COLO668 (cell line): ENCODE measurements around the gene ABHD10.

Source experiments
- DNase-seq: peaks from one replicate; lab custom pipeline; 2025; ENCODE audit not compliant: unreplicated experiment; lab: John Stamatoyannopoulos, UW

The ABHD10 gene

DNA sequence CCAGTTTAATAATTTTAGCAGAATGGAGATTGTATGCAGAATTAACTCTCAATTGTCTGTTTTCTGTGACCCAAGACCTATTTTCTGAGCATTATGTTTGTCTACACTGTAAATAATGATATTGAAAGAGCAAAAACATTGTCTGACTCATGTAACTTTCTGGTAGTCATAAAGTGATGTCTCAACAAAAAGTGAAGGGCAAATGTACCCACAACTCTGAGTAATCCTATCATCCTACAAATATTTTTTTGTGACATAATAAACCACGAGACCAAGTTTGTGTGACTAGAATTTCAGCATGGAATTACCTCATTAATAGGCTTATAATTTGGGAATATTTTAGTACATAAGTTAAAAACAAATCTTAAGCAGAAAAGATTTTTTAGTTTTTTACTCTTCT, 15.4 kb upstream of the ABHD10 start:
- DNase-seq = no peak

DNA sequence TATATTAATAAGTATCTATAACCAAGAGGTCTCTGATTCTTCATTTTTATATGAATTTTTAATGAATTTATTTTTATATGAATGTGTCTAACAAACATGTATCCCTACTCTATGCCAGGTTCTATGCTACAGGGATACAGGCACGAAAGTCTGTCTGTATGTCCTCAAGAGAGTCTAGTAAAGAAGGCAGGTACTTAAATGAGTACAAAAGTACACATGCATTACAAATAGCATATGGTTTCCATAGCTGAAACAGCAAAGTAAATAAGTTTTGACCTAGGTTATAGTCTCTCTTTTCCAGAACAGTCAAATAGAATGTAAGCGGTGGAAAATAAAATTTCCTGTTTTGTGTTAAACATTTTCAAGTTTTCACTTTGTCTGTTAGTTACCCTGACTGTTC, 13.3 kb upstream of the ABHD10 start:
- DNase-seq = no peak

DNA sequence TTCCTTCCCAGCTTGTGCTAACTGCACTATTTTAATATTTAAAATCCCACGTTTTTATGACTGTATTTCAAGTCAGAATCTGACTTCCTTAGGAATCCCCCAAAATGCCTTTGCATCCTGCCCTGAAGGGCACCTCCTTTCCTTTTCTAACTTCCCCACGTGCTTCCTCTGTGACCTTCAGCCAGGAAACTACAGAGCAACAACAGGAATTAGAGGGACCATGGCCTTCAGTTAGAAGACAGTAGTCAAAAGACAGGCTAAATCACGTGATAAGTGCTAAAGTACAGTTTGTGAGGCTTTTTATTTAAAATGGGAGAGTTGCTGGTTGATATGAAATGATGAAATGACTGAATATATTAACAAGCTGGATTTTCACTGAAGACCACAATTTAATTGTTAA, 11.8 kb upstream of the ABHD10 start:
- DNase-seq = no peak

DNA sequence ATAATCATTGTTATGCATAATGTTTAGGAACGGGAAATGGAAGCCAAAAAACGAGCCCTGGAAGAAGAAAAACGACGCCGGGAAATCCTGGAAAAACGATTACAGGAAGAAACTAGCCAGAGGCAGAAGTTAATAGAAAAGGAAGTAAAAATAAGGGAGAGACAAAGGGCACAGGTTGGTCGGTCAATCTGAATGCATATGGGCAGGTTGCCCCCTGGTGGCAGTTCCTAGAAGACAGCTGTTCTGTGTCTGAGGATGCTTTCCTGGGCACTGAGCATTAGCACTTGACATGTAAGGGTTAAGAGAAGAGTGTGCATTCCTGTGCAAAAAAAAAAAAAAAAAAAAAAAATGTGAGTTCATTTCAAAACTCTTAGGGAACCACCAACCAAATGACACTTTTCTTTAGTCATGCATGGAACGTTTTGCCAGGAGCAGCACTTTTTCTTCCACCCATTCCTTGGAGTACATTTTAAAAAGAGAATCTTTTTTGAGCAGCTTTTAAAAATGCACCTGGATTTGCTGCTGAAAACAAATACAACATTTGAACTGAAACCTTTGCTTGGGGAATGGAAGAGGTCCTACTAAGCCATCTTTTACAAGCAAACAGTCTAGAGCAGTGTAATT, 11.1 kb upstream of the ABHD10 start:
- DNase-seq = peak; percentile 73

DNA sequence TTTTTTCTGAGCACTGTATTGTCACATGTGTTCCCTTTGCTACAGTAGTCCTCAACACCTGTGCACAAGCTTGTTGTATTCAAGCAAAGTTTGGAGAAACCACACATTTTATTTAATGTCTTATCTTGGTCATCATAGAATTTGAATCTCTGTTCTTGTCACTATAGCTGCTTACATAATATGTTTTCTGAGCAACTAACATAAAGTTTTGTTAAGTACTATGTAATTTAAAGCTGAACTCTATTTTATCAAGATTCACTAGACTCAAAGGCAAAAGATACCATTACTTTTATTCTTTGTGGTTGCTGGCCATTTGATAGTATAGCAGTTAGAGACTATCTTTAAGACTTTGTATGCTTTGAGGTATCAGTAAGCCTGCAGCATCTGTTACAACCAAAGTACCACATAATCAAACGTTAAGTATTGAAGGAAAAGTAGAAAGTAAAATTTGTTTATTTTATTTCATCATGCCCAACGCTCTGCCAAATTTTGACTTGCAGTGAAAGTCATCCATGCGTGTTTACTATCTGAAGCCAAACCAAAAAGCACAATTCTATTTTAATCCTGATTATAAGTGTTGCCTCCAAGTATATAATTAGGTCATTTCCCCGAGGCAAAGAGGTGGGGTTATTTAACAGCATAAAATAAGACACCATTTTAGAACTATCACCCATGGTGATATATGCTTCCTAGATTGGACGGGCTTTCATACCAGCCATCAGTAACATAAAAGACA, 10.3 kb upstream of the ABHD10 start:
- no peak for DNase-seq

DNA sequence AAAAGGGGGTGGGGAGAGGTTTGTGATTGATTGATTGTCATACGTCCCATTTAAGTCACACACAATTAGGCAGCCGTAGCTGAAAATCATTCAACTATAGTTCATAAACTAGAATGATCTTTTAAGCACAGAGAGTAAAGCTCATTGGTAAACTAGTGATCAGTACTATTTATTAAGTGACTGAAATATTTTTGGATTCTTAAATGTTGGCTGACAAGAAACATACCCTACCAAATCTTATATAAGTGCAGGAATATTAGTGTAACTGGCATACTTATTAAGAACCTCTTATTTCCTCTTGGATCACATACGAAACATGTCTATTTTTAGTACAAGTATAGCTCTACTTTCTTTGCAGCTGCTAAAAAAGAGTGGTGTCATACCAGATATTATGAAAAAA, 8.4 kb upstream of the ABHD10 start:
- DNase-seq = no peak

DNA sequence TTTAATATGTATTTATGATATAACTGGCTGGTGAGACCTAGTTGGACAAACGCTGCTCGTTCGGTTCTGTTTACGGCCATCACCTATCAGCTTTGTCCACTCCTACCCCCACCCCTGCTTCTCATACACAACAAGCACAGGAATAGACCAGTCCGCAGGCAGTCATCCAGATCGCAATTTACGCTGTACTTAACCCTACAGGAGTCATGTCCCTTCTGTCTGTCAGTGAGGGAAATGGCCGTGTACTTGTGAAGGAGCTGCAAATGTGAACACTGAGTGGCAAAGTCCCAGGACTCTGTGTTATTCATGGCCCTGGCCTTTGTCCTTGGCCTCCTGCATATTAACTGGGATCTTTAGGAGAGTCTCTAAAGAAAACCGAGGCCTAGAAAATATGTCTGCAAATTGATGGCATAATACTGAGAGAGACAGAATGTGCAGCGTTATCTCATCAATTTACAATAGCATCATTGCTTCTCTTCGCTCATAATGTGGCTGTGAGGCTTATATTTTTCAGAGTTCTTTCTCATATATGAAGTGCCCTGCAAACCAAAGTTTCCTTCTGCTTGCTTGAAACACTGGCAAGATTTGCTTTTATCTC, 7.2 kb upstream of the ABHD10 start:
- no peak for DNase-seq

DNA sequence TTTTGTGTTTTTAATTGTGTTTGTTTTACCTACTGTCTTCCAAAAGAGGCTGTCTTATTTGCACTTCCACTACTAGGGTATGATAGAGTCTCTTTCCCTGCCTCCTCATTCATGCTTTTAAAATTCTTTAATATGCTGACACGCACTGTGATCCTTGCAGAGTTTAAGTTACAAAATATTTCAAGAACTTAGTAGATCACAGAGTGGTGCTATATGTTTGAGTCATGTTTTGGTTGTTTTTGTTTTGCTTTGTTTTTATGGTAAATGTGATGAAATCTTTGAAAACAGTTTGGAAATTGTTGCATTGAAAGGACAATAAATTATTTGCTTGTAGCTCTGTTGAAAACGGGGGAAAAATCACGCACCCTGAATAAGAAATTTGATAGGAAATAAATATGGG, 5.9 kb upstream of the ABHD10 start:
- no peak for DNase-seq

DNA sequence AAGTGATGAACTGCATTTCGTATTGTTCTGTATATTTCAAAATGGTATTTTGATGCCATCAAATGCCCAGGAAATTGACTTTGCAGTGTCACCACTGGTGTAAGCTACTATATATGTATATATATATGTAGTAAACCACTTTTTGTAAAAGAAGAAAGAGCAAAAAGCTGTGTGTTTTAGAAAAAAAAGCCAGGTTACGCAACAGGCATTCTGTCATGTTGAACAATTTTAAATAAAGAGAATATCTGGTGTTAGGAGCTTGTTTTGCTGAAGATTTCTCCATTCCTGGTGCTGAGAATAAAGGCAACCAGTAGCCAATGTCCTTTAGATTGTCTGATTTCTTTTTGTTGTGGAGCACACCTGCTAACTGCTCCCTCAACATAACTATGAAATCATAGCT, 3.7 kb upstream of the ABHD10 start:
- no peak for DNase-seq

DNA sequence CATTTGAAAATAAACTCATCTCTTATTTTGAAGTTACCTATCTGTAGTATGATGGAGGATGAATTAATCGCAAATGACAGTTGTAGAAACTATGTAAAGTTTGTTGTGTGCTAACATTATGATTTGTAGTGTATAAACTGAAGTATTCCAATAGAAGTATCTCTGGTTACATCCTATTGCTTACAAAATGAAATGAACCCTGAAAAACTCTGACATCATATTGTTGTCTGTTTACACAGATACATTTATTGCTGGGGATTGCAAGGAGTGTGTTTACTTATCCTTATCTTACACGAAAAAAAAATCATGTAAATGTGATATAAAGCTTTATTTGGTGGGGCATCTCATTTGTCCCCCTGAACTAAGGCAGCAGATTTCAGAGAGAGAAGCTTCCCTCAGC, 2.6 kb upstream of the ABHD10 start:
- no peak for DNase-seq

DNA sequence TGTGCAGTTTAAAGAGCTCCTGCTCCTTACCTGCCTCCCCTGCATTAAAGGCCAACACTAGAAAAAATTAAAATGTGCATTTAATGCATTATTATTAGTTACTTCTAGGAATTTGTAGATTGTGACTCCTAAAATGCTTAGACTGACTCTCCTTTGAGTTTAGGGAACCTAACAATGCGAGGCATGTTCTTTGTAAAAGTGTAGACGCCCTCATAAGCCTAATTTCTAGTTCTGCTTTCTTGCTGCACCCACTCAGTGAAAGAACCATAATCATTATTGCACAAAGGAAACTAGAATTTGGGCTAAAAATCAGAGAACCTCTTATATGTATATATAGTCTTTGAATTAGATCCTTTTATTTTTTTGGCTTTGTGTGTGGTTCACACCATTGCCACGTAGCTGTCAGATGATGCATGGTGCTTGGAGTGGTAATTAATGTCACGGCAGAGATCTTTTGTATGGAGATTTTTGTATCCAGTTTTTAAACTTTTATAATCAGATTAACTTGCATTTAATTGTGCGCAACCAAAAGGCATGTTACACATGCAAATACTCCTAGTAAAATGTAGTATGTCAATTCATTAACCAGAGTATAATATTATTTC, 710 bp downstream of the ABHD10 start:
- DNase-seq = no peak

DNA sequence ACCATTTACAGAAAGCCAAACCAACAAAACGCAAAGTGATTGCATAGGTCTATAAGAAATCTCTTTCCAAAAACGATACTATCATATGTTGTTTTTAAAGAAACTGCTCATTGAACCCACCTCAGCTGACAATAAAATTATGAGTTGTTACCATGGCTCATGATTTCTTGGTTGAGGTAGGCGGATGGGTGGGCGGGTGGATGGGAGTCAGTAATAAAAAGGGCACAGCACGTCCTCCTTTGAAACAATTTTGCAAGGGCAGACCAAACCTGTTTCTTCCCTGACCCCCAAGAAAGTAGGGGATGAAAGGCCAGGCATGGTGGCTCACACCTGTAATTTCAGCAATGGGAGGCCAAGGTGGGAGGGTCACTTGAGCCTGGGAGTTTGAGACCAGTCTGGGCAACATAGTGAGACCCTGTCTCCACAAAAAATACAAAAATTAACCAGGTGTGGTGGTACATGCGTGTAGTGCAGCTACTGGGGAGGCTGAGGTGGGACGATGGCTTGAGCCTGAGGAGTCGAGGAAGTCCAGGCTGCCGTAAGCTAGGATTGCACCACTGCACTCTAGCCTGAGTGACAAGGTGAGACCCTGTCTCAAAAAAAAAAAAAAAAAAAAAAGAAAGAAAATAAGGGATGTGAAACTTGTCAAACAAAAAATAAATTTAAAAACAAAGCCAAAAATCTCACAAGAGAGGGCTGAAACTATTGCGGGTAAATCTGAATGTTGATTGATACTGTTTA, 2.1 kb downstream of the ABHD10 start:
- no peak for DNase-seq

DNA sequence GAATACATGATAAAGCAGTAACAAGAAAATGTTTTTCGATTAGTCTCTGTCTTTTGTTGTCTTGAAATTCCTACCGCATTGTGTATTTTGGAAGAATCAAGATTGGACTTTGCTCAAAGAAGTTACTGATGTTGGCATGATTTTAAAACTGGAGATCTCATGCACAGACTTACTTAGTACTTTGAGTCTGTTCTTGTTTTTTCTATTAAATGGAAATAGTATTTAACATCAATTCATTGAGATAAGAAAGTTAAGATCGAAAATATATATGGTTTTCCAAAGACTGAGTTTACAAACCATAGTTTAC, 2.6 kb downstream of the ABHD10 start:
- DNase-seq = no peak

DNA sequence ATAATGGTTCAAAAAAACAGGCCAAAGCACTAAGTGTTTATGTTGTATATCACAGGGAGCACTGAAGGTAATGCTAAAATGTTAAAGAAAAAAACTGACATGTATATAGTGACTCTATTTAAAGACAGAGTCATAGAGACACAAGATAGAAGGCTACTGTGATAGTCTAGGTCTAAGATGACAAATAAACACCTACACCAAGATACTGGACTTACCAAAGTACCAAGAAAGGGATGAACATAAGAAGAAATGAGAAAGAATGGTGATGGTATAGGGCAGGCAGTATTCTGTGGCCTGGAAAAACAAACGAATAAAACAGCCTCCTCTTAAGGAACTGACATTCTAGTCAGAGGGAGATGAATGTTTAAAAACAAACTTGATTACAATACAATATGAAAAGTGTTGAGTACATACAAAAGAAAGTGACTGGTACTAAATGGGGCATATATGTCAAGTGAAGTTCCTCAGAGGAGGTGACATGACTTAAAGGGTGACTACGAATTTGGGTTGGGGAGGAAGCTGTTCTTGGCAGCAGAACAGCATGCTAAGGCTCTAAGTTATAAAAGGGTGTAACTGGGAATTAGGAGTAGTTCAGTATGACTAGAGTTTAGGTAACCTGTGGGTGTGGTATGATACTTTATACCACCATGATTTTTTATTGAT, 5.9 kb downstream of the ABHD10 start:
- no peak for DNase-seq

DNA sequence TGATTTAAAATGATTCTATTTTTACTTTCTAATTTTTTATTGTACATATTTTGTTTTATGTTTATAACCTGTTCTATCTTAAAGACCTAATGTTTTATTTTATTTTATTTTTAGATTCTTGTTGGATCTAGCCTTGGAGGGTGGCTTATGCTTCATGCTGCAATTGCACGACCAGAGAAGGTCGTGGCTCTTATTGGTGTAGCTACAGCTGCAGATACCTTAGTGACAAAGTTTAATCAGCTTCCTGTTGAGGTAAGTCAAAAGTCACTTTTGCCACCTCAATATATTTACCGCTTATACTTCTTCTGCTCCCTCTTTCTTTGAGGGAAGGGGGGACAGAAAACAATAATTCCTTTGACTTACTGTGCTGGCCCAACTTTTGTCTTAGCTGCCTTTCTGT, 8.0 kb downstream of the ABHD10 start:
- no peak for DNase-seq

DNA sequence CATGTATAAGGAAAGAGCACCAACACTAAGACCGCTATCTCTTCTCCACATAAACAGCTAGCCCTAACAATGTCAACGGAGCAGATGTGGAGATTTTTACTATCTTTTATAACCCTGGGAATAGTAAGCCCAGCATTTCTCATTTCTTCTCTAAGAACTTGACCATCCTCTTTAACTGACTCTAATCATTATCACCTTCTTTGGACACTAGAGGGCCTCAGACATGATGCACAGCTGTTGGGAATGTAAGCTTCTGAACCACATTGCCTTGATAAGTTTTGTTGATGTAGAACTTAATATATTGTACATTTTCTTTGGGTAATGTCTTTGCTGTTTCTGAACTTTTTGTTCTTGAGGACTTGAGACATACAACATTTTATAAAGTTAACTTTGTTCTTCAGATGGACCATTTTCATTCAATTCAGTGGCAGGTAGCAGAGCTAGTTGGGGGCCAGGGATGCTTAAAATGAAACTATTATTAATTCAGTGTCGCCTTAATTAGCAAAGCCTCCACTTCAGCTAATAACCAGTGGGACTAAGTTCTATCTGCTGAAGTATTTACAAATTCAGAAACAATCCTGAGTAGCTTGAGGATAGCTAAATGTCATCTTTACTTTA, 10.3 kb downstream of the ABHD10 start:
- DNase-seq = no peak

DNA sequence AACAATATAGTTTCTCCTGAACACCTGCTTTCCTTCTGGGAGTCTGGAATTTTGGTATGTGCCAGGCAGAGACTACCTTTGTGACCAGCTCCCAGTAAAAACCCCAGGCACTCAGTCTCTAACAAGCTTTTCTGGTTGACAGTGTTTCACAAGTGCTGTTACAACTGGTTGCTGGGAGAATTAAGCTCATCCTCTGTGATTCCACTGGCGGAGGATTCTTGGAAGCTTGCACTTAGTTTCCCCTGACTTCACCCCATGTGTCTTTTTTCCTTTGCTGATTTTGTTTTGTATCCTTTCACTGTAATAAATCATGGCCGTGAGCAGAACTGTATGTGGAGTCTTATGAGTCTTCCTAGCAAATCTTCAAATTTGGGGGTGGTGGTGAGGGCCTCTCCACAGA, 14.2 kb downstream of the ABHD10 start:
- no peak for DNase-seq

DNA sequence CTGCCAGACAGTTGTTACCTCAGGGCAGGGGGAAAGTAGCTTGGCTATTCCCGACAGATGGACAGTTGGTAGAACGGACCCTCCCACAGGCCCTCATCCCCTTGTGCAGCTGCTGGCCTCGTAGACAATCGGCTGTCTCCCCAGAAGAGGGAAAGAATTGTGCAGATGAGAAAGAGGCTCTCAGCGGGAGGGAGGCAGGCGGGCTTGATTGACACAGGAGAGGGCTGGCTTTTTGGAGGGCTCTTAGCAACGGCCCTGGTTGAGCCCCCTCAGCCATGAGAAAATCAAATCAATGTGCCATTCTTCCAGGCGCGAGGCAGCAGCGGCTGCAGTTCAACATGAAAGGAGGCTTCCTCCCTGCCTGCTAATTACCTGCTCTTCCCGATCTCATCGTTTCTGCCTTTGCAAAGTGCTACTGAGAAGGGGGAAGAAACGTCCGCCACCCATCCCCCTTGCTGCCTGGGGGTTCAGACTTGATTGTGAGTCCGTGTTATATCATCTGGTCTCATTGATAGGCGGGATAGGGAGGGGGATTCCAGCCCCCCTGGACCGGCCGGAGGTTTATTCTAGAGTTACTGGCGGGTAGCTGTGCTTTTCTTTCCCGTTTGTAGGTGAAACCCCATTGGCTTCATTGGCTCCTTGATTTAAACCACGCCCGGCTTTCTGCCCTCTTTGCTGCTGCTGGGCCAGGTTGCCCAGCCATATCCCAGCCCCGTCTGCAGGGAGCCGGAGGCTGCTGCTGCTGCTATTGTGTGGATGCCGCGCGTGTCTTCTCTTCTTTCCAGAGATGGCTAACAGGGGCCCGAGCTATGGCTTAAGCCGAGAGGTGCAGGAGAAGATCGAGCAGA, 20.0 kb downstream of the ABHD10 start, which contains the start of gene TAGLN3:
Gene TAGLN3 (plus strand): TSS at position 287 of the 848 bp plus-strand sequence. CDS start 501 bp downstream, at position 788.
- peak; percentile 53 for DNase-seq

DNA sequence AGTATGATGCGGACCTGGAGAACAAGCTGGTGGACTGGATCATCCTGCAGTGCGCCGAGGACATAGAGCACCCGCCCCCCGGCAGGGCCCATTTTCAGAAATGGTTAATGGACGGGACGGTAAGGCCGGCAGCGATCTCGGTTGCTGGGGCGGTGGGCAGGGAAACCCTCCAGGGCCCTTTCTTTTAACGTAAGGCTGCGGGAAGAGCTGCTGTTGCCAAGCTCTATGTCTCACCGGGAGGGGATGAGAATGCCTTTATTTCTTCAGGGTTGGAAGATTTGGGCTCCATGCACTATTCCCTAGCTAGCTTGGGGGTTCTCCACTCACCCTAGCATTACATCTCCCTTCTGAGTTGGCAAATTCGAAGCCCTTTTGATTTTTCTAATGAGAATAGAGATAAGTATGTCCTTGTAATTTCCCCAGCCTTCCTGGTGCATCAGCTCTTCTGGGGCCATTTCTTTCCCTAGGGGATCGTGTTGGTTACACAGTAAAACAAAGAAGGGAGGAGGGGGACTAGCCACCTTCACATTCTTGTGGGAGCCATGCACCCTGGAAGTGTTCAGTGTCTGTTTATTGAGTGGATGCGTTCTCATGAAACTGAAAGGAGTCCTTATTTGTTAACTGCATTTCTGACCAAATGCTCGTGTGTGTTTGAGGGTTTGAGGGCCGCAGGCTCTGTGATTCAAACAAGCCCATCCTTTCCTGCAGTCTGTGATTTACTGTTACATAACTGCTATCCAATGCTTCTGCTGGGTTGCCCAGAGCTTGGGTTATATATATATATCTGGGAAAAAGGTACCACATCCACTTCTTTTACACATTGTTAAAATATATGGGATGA, 20.9 kb downstream of the ABHD10 start:
- peak; percentile 50 for DNase-seq
